Upper lobe of left lung (tissue), 4 donors: ENCODE data around the gene ARID5B.

Experiments used
- EP300 ChIP-seq, 4 donors: sonication (generic); formaldehyde crosslinking; IDR thresholded peaks; one replicate each; pipeline ENCODE4 v1.5.1; 2017; ENCODE audit warnings: antibody characterized with exemption in 4 of 4, control low read depth in 2 of 4
- POLR2A ChIP-seq, 4 donors: fragments of 450-650 bp; IDR thresholded peaks; one replicate each; pipeline ENCODE4 v1.5.1; 2016 to 2017; ENCODE audit warnings: antibody characterized with exemption in 4 of 4, mild to moderate bottlenecking in 2 of 4
- POLR2AphosphoS5 ChIP-seq, 2 donors: sonication (generic); formaldehyde crosslinking; IDR thresholded peaks; one replicate each; pipeline ENCODE4 v1.5.1; 2017; ENCODE audit warnings: antibody characterized with exemption in 2 of 2
- TF ChIP-seq, protein P1 (sequence below), 6 experiments: fragments of 450-650 bp in 4 of 6; fragments of 200-600 bp in 2 of 6; sonication (generic) in 2 of 6; IDR thresholded peaks; one replicate each; pipeline ENCODE4 v1.5.1; 2016 to 2019; ENCODE audit warnings: antibody characterized with exemption in 6 of 6

DNA sequence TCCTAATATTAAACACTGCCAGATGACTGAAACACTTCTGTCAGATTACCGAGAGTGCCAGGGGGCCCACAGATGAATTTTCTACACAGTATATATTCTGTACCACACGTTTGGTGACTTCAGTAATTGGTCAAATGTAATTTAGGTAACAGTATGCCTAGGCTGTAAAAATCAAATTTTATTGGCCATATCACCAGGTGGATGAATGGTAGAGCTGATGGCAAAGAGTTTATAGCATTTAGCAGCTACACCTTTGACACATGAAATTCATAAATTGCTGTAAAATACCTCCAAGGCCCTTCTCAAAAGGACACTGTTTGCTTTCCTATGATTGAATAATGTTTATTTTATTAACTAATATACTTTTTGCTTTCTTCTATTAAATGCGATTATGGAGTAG lies 101.3 kb downstream of the ARID5B start:
- TF ChIP-seq, protein P1, sequence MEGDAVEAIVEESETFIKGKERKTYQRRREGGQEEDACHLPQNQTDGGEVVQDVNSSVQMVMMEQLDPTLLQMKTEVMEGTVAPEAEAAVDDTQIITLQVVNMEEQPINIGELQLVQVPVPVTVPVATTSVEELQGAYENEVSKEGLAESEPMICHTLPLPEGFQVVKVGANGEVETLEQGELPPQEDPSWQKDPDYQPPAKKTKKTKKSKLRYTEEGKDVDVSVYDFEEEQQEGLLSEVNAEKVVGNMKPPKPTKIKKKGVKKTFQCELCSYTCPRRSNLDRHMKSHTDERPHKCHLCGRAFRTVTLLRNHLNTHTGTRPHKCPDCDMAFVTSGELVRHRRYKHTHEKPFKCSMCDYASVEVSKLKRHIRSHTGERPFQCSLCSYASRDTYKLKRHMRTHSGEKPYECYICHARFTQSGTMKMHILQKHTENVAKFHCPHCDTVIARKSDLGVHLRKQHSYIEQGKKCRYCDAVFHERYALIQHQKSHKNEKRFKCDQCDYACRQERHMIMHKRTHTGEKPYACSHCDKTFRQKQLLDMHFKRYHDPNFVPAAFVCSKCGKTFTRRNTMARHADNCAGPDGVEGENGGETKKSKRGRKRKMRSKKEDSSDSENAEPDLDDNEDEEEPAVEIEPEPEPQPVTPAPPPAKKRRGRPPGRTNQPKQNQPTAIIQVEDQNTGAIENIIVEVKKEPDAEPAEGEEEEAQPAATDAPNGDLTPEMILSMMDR (IDR thresholded peaks at IDR 0.05), result no peak
- no peak for TF ChIP-seq EP300 (IDR thresholded peaks at IDR 0.05)
- TF ChIP-seq POLR2A (IDR thresholded peaks at IDR 0.05), result no peak
- TF ChIP-seq POLR2AphosphoS5 (IDR thresholded peaks at IDR 0.05), result no peak
